NCI-H2227 (cell line): Measurements from ENCODE around the gene CACNA1F.
A peak's percentile ranks its signal among the peaks of the same experiment; 100 is the strongest.

Source experiments
- DNase-seq: peaks from one replicate; lab custom pipeline; 2025; ENCODE audit not compliant: unreplicated experiment; lab: John Stamatoyannopoulos, UW

CACNA1F gene

DNA sequence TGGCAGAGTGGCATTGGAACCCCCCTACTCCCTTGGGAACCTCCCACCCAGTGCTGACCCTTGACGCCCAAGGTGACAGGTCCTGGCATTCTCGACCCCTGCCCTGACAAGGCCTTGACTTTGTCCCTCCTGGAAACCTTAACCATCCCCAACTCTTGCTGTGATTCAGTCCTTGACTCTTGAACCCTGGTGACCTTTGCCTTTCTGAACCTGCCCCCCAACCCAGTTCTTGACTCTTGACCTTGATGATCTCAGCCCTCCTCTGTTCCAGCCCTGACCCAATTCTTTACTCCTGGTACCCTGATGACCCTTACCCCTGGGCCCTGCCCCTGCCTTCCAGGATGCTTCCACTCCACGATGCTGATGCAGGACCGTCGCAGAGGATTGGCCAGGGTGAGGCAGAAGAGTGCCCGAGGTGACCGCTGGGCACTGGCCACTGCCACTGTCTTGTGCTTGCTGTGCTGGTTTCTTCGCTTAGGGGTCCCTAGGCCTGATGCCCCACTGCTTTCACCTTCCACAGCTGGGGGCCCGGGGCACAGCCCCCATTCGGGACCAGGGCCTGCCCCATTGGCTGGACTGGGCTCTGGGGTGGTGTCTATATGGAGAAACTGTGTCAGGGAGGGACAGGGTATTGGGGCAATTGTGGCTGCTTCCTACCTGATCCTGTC, 1.7 kb downstream of the CACNA1F start:
- DNase-seq: no peak

DNA sequence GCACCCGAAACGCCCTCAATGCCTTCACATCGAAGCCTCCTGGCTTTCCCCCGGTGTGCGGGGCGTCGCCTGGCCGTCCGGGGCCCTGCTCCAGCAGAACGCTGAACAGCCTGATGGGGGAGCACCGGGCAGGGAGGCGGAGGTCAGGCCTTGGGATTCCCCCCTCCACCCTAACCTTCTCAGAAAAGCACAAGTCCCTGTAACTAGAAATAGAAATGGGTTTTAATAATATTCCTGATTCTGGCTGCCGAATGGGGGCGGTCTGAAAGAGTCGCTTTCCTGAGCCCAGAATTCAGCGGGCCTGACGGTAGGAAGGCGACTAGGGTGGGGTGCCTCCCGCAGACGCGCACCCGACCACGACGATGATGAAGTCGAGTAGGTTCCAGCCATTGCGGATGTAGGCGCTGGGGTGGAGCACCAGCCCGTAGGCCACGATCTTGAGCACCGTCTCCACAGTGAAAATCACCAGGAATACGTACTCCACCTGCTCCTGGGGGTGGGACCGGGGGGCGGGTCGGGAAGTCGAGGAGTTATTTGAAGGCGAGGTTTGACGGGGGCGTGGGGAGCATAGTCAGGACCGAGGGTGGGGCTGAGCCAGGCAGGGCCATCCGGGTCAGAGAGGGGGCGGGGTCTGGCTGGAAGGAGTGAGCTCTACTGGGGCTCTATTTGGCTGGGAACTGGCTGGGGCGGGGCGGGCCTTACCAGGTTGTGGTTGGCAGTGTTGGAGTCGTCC, 2.5 kb downstream of the CACNA1F start:
- DNase-seq: peak; percentile 25

DNA sequence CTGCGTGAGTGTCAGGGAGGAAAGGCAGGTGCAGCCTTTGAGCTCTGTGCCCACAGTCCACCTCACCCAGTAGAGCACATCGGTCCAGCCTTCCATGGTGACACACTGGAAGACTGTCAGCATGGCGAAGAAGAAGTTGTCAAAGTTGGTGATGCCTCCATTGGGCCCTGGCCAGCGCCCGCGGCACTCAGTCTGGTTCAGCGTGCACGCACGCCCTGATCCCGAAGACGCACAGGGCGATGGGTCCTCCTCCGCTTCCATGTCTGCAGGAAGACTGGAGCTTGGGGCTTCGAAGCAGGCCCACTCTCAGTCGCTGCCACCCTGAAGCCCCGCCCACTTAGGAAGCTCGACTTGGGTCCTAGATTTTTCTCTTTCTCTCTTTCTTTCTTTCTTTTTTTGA, 5.0 kb downstream of the CACNA1F start:
- DNase-seq: no peak

DNA sequence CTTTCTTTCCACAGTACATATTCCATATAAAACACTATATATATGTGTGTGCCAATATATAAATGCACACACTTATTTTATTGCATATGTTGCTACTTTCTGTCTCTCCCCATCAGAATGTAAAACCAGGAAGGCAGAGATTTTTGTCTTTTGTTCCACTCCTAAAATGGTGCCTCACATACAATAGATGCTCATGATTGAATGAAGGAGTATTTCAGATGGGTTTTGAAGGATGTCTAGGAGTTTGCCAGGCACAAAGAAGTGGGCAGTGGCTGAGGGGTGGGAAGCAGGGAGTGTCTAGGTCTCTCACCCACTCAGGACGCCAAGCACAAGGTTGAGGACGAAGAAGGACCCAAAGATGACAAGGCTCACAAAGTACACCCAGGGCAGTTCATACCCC, 5.4 kb downstream of the CACNA1F start:
- no peak for DNase-seq

DNA sequence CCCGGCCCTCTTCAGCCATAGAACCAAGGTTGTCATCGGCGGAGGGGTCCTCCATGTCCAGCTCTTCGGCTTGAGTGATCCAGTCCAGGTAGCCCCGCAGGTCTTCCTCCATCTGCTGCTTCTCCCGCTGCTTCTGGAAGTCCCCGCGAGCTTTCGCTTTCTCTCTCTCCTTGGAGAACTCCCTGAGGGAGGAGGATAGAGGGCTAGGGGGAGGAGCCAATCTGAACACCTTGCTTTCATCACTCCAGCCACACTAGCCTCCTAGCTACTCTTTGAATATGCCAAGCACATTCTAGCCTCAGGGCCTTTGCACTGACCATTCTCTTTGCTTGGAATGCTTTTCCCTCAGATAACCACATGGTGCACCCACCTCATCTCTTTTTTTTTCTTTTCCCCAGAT, 6.2 kb downstream of the CACNA1F start:
- DNase-seq: no peak

DNA sequence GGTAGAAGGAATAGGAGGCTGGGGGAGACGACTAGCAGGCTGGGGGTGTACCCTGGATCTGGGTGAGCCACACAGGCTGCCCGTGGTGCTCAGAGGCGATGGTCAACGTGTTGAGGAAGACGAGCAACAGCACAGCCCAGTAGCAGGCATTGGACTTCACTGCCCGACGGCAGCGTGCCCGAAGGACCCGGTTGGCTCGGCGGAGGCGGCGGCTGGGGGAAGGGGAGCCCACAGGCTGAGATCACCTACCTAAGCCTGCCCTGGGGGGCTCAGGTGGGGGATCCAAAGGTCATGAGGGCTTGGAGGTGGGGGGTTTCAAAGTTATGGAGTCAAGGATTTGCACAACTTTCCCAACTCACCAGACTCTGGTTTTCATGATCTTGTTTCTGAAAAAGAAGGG, 7.3 kb downstream of the CACNA1F start:
- DNase-seq: no peak

DNA sequence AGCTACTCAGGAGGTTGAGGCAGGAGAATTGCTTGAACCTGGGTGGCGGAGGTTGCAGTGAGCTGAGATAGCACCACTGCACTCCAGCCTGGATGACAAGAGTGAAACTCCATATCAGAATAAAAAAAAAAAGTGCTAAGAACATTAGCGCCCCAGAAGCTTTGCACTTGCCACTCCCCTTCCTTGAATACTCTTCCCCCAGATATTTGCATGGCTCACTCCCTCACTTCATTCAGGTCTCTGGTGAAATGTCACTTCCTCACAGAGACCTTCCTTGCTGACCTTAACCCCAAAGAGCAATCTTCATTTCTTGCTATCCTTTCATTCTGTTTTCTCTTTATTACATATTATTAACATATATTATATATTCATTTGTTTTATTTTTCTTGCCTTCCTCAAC, 11.3 kb downstream of the CACNA1F start:
- no peak for DNase-seq

DNA sequence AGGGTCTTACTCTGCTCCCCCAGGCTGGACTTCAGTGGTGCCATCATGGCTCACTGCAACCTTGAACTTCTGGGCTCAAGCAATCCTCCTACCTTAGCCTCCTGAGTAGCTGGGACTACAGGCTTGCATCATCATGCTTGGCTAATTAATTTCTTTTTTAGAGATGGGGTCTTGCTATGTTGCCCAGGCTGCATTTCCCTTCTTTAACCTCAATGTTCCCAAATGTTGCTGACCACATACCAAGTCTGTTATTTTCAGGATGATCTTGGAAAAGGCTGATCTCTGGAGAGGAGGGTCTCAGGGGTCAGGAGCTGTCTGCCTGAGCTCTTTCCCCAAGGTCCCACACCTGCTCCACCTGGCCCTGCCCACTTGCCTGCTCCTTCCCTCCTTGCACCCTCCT, 13.0 kb downstream of the CACNA1F start:
- DNase-seq: no peak

DNA sequence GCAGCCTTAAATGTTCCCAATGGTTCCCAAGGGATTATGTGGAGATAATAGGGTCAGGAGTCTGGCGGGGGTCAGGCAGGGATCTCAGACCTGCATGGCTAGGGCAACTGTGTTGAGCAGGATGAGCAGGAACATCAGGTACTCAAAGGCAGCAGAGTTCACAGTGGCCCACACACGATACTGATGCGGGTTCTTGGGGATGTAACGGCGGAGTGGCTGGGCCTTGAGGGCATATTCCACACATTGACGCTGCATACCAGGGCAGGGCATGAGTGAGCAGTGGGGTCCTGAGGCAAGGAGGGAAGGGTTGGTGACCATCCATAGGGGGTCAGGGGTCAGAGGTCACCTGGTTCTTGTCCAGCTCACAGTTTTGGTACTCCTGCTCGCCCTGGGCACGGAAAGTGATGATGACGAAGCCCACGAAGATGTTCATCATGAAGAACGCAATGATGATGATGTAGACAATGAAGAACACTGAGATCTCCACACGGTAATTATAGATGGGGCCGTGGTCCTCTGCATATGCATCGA, 18.1 kb downstream of the CACNA1F start:
- DNase-seq: no peak

DNA sequence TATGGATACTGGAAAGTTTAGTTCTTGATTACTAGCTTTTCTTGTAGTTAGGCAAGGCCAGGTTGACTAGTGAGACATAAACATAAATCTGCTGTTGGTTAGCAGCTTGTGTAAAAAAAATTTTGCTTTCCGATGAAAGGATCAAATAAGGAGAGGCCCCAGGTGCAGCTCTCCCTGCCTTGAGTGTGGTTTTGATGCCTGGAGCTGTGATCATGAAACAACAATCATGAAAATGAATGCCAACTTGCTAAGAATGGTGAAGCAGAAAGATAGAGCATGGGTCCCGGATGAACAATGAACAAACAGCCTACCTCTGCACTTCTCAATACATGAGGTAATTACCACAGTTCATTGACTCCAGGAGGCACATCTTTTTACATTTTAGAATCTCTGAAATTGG, 18.7 kb downstream of the CACNA1F start:
- DNase-seq: no peak

DNA sequence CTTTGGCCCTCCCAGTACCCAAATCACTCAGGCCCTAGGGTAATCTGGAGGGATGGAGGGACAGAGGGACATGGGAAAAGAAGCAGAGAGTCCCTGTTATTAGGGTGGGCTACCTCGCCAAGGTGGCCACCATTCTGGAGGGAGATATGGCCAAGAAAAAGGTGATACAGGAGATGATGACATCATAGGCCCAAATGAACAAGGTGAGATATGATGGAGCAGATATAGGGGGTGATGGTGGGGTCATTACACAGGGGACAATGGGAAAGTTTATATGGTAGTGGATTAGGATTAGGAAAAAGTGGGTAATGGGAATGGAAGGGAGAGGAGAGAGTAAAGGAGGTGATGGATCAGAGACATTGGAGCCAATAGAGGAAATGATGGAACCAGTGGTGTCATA, 20.3 kb downstream of the CACNA1F start:
- no peak for DNase-seq

DNA sequence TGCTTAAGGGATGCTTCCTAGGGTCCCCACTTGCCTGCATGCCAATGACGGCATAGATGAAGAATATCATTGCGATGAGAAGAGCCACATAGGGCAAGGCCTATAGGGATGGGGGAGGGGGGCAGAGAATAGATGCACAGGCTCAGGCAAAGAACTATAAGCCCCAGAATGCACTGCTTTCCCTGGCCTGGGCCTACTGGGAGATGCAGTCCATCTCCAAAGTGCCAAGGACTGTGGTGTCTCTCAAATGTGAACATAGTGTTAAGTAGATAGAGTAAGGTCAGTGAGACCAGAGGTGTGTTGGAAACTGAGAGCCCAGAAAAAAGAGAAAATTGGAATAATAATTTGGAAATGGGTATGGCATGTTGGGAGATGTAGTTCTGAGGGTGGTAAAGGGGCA, 20.9 kb downstream of the CACNA1F start:
- DNase-seq: no peak

DNA sequence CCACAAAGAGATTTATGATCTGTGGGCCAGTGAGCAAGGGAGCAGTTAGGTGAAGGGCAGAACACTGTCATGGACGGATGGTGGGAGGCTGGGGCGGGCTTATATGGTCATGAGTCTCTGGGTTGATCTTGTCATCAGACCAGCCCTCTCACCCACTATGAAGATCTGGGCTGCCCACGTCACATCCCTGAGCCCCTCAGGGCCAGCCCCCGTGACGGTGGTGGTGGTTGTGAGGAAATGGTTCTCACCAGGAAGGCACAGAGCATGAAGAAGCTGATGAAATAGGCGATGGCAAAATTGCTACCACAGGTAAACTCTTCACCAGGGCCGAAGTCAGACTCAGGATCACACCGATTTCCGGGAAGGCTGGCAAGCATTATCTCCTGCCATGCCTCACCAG, 22.1 kb downstream of the CACNA1F start:
- no peak for DNase-seq

DNA sequence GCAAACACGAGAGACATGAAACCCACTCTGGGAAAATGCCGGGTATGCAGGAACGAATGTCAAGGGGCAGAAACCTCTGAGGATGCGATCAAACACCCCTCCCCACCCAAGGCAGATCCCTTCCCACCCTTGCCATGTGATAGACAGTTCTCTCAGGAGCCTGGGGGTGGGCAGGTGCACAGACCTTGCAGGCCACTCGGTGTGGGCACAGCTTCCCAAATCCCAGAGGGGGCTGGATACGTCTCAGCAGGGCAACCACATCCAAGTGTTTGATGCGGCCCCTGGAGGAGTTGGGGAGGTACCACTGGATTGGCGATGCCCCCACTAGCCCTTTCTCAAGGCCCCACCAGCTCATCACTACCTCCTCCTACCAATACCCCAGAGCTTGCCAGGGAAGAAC, 22.7 kb downstream of the CACNA1F start:
- no peak for DNase-seq

DNA sequence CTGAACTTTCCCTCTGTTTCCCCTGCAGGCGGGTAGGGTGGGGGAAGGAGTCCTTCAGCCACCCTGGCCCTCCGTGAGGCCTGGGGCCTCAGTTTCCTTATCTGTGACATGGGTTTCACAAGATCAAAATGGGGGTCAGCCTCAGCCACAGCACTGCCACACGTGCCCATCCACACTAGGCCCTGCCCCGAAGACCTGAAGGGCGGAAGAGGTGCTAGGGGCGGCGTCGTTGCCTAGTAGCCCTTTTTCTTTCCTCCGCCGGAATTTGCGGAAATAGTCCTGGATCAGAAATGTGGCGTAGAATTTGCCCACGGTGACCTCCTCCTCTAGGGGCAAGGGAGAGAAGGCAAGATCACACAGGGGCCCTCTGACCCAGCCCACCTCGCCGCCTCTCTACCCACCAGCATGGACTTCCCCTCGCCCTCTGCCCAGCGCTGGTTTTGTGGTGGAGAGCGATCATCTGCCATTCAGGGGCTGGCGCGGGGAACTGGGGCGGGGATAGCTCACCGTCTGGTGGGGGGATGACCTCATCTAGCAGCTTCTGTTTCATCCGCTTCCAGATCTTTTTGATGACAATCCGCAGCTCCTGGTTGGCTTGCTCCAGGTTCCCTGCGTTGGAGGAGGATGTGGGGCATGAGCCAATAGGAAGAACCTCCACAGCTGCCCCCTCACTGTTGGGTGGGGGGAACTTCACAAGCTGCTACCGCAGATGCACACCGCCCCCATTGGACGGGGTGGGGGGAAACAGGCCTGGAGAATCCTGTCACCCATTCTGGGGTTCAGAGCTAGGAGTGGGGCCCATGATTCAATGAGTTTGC, 23.5 kb downstream of the CACNA1F start:
- no peak for DNase-seq

DNA sequence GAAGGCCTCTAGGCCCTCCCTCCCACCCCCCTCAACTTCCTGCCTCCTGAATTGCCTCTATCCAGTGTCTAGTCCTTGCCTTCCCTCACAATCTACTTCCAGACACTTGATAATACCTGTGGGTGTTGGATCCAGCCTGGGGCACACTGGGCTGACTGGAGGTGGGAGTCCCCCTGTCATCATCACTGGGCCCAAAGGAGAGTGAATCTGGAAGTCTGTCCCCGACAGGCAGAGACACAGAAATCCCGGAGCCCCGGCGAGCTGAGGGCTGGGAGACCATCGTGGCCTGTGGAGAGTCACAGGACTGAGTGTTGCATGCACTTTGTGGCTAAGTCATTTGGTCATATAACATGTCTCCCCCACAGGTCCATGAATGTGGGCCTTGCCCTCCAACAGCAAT, 24.7 kb downstream of the CACNA1F start:
- DNase-seq: no peak

DNA sequence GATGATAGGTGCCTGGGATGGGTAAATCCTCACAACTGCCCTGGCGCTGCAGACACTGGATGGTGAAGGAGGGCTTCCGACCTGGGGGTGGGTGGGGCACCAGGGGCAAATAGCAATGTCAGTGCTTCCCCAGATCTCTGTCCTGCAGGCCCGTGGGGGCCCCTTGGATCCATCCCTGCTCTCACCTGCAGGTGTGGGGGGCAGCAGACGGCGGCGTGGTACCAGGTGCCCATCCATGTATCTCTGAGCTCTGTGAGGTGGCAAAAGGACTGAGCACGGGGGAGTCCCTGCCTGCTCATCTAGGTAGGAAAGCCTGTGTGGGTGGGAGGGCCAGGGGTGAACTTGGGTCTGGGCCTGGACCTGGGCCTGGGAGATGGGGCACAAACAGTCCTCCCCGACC, 26.6 kb downstream of the CACNA1F start:
- DNase-seq: no peak

DNA sequence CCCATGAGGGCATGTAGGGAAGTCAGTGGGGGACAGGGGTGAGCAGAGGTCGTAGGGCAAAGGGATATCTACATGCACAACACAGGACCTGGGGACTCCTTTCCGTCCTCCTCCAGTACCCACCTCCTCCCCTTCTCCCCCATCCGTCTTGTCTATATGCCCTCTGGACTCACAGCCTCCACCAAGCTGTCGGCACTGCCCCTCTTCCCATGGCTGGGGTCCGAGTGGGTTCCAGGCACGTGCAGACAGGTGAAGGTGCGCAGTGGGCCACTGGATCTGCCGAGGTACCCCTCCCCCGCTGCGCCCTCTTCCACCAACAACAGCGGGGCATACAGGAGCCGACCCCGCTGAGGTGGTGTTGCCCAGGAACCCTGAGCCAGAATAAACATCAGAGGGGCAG, 27.7 kb downstream of the CACNA1F start:
- DNase-seq: no peak

DNA sequence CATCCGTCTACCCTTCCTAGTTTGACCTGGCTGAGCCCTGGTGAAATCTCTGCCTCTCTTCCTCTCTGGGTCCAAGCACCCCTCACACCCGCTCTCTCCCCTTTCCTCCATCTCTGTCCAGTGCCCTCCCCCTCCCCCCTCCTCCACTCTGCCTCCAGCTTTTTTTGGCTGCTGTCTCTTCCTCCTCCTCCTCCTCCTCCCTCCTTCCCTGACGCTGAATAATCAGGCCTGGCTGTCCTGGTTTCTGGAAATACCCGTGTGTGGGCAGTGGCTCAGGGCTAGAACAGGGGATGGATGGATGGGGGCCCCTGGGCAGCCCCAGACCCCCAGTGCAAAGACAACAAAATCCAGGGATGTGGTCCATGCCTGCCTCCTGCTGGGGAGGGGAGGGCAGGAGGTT, 28.4 kb downstream of the CACNA1F start:
- DNase-seq: no peak

DNA sequence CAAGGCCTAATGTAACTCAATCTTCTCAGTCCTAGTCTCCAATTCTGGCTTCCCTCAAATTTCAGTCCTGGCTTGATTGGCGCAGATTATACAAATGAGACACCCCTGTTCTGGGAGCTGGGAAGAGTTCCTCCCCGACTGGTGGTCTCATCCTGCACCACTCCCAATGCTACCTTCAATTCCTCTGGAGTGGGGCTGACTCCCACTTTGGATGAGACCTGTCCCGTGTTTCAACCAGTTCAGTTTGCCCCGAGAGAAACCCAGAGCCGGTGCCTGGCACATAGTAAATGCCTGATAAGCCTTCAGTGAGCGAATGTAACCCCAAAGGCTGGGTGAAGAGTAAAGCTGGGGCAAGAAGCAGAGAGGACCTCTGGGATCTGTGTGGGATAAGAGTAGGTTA, 29.1 kb downstream of the CACNA1F start:
- no peak for DNase-seq

DNA sequence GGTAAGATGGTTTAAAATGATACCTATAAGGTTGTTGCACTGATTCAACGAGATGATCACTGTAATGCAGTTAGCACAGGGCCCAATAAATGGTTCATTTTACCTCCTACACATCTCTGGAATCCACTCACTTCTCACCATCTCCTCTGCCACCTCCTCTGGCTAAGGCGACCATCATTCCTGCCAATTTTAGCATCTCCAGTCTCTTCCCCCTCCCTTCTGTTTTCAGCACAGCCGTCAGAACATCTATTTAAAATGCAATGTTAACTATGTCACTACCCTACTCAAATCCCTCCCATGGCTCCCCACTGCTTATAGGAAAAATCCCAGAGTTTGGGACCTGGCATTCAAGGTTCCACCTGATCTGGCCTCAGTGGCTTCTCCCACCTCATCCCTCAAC, 29.6 kb downstream of the CACNA1F start:
- DNase-seq: no peak

DNA sequence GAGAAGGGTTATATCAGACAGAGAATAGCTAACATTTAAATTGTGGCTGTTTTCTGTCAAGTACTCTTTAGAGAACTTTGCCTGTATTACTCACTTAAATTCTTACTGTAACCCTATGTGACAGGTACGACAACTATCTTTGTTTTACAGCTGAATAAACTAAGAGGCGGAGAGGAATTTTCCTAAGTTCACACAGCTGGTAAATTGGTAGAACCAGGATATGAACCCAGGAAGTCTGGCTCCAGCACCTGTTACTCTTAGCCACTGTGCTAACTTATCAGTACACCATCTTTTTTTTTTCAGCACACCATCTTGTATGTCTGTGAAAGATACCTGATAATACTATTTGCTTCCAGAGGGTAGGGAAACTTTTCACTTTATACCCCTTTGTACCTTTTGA, 31.1 kb downstream of the CACNA1F start:
- DNase-seq: no peak
